K562 (cell line): Measurements from ENCODE around the gene BTBD10. TPM values are rescaled to one million over a fixed set of nuclear protein-coding genes. Genes with fewer than 3 reads are reported as not detected.

Experiments
- ARID2 ChIP-seq: fragments of 450-650 bp; IDR thresholded peaks from 2 replicates; pipeline ENCODE4 v1.6.1; 2017; ENCODE audit warnings: antibody characterized with exemption, mild to moderate bottlenecking
- CBFA2T2 ChIP-seq: fragments of 450-650 bp; conservative IDR thresholded peaks from 2 replicates; pipeline ENCODE4 v1.6.1; 2017; ENCODE audit warnings: mild to moderate bottlenecking
- CHD1 ChIP-seq: fragments of 200-600 bp; sonication (generic); IDR thresholded peaks from one replicate; pipeline ENCODE4 v1.6.1; 2012; ENCODE audit warnings: mild to moderate bottlenecking, moderate library complexity, low read length, inconsistent platforms
- ELF1 ChIP-seq: fragments of 200-800 bp; sonication (Bioruptor generic); IDR thresholded peaks from 2 replicates; pipeline ENCODE4 v1.6.1; 2016; ENCODE audit warnings: missing genetic modification characterization, missing compliant biosample characterization
- ELF4 ChIP-seq: fragments of 450-650 bp; formaldehyde crosslinking; IDR thresholded peaks from 2 replicates; pipeline ENCODE4 v1.4.0; 2022; ENCODE audit warnings: missing genetic modification characterization
- FOXM1 ChIP-seq, 2 experiments: fragments of 450-650 bp in 1 of 2; sonication (generic) in 1 of 2; formaldehyde crosslinking in 1 of 2; IDR thresholded peaks; 2 replicates each; pipeline versions ENCODE4 v1.6.1 to v1.9.0; 2017 to 2022; ENCODE audit warnings: low read depth in 2 of 2, mild to moderate bottlenecking in 2 of 2, missing genetic modification reagents in 1 of 2, moderate library complexity in 1 of 2
- GABPA ChIP-seq: fragments of 200-800 bp; sonication (Bioruptor generic); conservative IDR thresholded peaks from 2 replicates; pipeline ENCODE4 v1.6.1; 2016; ENCODE audit warnings: low read depth, missing genetic modification characterization, missing compliant biosample characterization
- HLTF ChIP-seq: fragments of 450-650 bp; IDR thresholded peaks from 2 replicates; pipeline ENCODE4 v1.6.1; 2016
- HOXB6 ChIP-seq: fragments of 250-450 bp; sonication (Bioruptor Pico); IDR thresholded peaks from 2 replicates; pipeline ENCODE4 v1.5.1; 2022; ENCODE audit warnings: mild to moderate bottlenecking, borderline replicate concordance
- LCOR ChIP-seq: sonication (generic); formaldehyde crosslinking; IDR thresholded peaks from 2 replicates; pipeline ENCODE4 v1.8.0; 2022; ENCODE audit warnings: mild to moderate bottlenecking, missing genetic modification reagents
- NCOA6 ChIP-seq: fragments of 450-650 bp; IDR thresholded peaks from 2 replicates; pipeline ENCODE4 v1.6.1; 2017; ENCODE audit warnings: mild to moderate bottlenecking
- RCOR1 ChIP-seq, 2 experiments: IDR thresholded peaks; 2 replicates each; pipeline ENCODE4 v1.6.1; 2012; ENCODE audit warnings: low read depth in 2 of 2, low read length in 2 of 2, borderline replicate concordance in 1 of 2, improper control_type of control experiment in 1 of 2
- SP2 ChIP-seq: IDR thresholded peaks from 2 replicates; pipeline ENCODE4 v1.6.1; 2011; ENCODE audit warnings: mild to moderate bottlenecking, low read depth, low read length, moderate library complexity; ENCODE audit not compliant: poor library complexity, severe bottlenecking; ENCODE audit errors: extremely low read depth
- STAT5B ChIP-seq: fragments of 250-450 bp; sonication (Bioruptor Pico); IDR thresholded peaks from 2 replicates; pipeline ENCODE4 v1.8.0; 2021; ENCODE audit warnings: mild to moderate bottlenecking, inconsistent platforms
- ZNF24 ChIP-seq: fragments of 450-650 bp; IDR thresholded peaks from 2 replicates; pipeline ENCODE4 v1.6.1; 2016
- ZNF274 ChIP-seq: IDR thresholded peaks from 2 replicates; pipeline ENCODE4 v1.6.1; 2011; ENCODE audit warnings: low read depth, mild to moderate bottlenecking, low read length, moderate library complexity, borderline replicate concordance
- ZNF318 ChIP-seq, 2 experiments: fragments of 450-650 bp; IDR thresholded peaks; 2 replicates each; pipeline ENCODE4 v1.6.1; 2016; ENCODE audit warnings: mild to moderate bottlenecking in 2 of 2, borderline replicate concordance in 1 of 2, low read depth in 1 of 2, moderate library complexity in 1 of 2
- ZNF639 ChIP-seq, 2 experiments: fragments of 200-800 bp in 1 of 2; sonication (Bioruptor generic) in 1 of 2; sonication (generic) in 1 of 2; formaldehyde crosslinking in 1 of 2; IDR thresholded peaks in 1 of 2; conservative IDR thresholded peaks in 1 of 2; 2 replicates each; pipeline versions ENCODE4 v1.5.0 to v1.6.1; 2016 to 2020; ENCODE audit warnings: missing compliant biosample characterization in 1 of 2, missing genetic modification characterization in 1 of 2, missing genetic modification reagents in 1 of 2
- polyA plus RNA-seq, 8 experiments: library from polyadenylated mRNA; depleted of rRNA in 4 of 8; stranded (reverse) in 5 of 8; unstranded in 3 of 8; fragments of >200 nt; fragmentation: Nextera tagmentation in 2 of 8; fragmentation: Illumina TruSeq in 1 of 8; extraction: Ambion mirVana in 2 of 8; extraction: Trizol in 1 of 8; gene quantifications; 2 replicates each; pipeline versions ENCODE4 v1.2.1 to v1.2.3, GENCODE V29; 2011 to 2014; ENCODE audit warnings: inconsistent platforms in 1 of 8, missing spikeins in 1 of 8
- total RNA-seq, 7 experiments: library from RNA; depleted of rRNA in 6 of 7; stranded (reverse); fragments of >200 nt in 6 of 7; fragmentation: Illumina TruSeq in 2 of 7; extraction: Trizol in 2 of 7; gene quantifications; 2 replicates each; pipeline versions ENCODE4 v1.2.1 to v1.2.3, GENCODE V29; 2011 to 2021; ENCODE audit warnings: low replicate concordance in 1 of 7

BTBD10 gene
- total and polyA plus RNA-seq, 9 of the 15 experiments (the other 6 are each of a cell fraction or from before 2014, with no cell fraction given): 11.6 to 22.8 (median 16.3) TPM

- TF ChIP-seq ZNF318 (IDR thresholded peaks at IDR 0.05; ENCODE audit: borderline replicate concordance in 1 of 2, low read depth in 1 of 2): no peak
- no peak for TF ChIP-seq HOXB6
- no peak for TF ChIP-seq SP2
- no peak for TF ChIP-seq ARID2
- TF ChIP-seq STAT5B (CRISPR knock-in tag): no peak
- TF ChIP-seq RCOR1 (IDR thresholded peaks at IDR 0.05; ENCODE audit: borderline replicate concordance in 1 of 2, low read depth in 2 of 2, low read length in 2 of 2): no peak
- peak; percentile 68 for TF ChIP-seq ZNF24
- 0 out of 2 replicates have a peak, but pooled peaks have one; percentile 24 for TF ChIP-seq ELF4
- no peak for TF ChIP-seq CBFA2T2
- TF ChIP-seq ZNF639 (CRISPR knock-in tag; conservative IDR thresholded peaks at IDR 0.05 in 1 of 2, IDR thresholded peaks at IDR 0.05 in 1 of 2): peak in 1 of 2 experiments; percentile 56; a peak in 1 of 4 replicates
- TF ChIP-seq ZNF274: no peak
- peak; percentile 71; the same call in 1 of the 2 replicates for TF ChIP-seq LCOR
- no peak for TF ChIP-seq HLTF
- no peak for TF ChIP-seq NCOA6
- TF ChIP-seq FOXM1 (IDR thresholded peaks at IDR 0.05; ENCODE audit: low read depth): peak; percentile 82
- no peak for TF ChIP-seq FOXM1 (CRISPR knock-in tag; IDR thresholded peaks at IDR 0.05; ENCODE audit: low read depth)
- TF ChIP-seq ELF1 (tag): peak; percentile 69; the same call in 1 of the 2 replicates
- TF ChIP-seq GABPA (tag): peak; percentile 40; the same call in 1 of the 2 replicates
- TF ChIP-seq CHD1: no peak
These were observed at the start of gene BTBD10 (continued) for GRCh38 chr11:13462901-13463778.
